ENCODE results near the gene KAT7.

The KAT7 gene

GRCh38 chr17:49809056-49809455 lies 20.6 kb downstream of the KAT7 start:
- no peak for TF ChIP-seq CTCF (conservative IDR thresholded peaks at IDR 0.05; ENCODE audit: low read depth, low read length)
- no peak overlapping the region for H3K4me3 ChIP-seq (ENCODE audit: low read depth, low read length)
- no peak for DNase-seq (ENCODE audit: low read depth)

- no peak overlapping the region for H3K4me3 ChIP-seq (ENCODE audit: low read depth, low read length)
- DNase-seq (ENCODE audit: low read depth): no peak
- no peak for TF ChIP-seq CTCF (conservative IDR thresholded peaks at IDR 0.05; ENCODE audit: low read depth, low read length)
Measured at GRCh38 chr17:49814781-49815529, 26.5 kb downstream of the KAT7 start.

- no peak overlapping the region for H3K4me3 ChIP-seq (ENCODE audit: low read depth, low read length)
- no peak for DNase-seq (ENCODE audit: low read depth)
- TF ChIP-seq CTCF (conservative IDR thresholded peaks at IDR 0.05; ENCODE audit: low read depth, low read length): no peak
Measured at GRCh38 chr17:49815761-49816281, 27.3 kb downstream of the KAT7 start.

- no peak for DNase-seq (ENCODE audit: low read depth)
- TF ChIP-seq CTCF (conservative IDR thresholded peaks at IDR 0.05; ENCODE audit: low read depth, low read length): no peak
- no peak overlapping the region for H3K4me3 ChIP-seq (ENCODE audit: low read depth, low read length)
Measured at GRCh38 chr17:49817993-49818392, 29.5 kb downstream of the KAT7 start.

GRCh38 chr17:49819138-49819537 lies 30.7 kb downstream of the KAT7 start:
- no peak for DNase-seq (ENCODE audit: low read depth)
- H3K4me3 ChIP-seq (ENCODE audit: low read depth, low read length): no peak overlapping the region

GRCh38 chr17:49819651-49820050 lies 31.2 kb downstream of the KAT7 start:
- no peak for DNase-seq (ENCODE audit: low read depth)
- TF ChIP-seq CTCF (conservative IDR thresholded peaks at IDR 0.05; ENCODE audit: low read depth, low read length): no peak
- H3K4me3 ChIP-seq (ENCODE audit: low read depth, low read length): no peak overlapping the region

More at GRCh38 chr17:49819138-49819537, 30.7 kb downstream of the KAT7 start:
- TF ChIP-seq CTCF (conservative IDR thresholded peaks at IDR 0.05; ENCODE audit: low read depth, low read length): no peak

- no peak for TF ChIP-seq CTCF (conservative IDR thresholded peaks at IDR 0.05; ENCODE audit: low read depth, low read length)
- no peak overlapping the region for H3K4me3 ChIP-seq (ENCODE audit: low read depth, low read length)
Measured at GRCh38 chr17:49820773-49821172, 32.3 kb downstream of the KAT7 start.

More at GRCh38 chr17:49820773-49821172, 32.3 kb downstream of the KAT7 start:
- DNase-seq (ENCODE audit: low read depth): no peak

Data from choroid plexus epithelial cell (primary cell).